IPS-18a (cell line): Measurements from ENCODE around the gene RPS3.
"Not testable (repeated sequence)": the region's sequence is repeated elsewhere in the genome, so short reads cannot be mapped to it uniquely, and the experiment has no call there.

Source experiments
- H3K27ac ChIP-seq: one replicate; pipeline ENCODE4 v1.5.1; 2013; ENCODE audit warnings: low read length
- H3K27me3 ChIP-seq: one replicate; pipeline ENCODE4 v1.6.1; 2013; ENCODE audit warnings: mild to moderate bottlenecking, low read length; ENCODE audit not compliant: control insufficient read depth, insufficient read depth
- H3K36me3 ChIP-seq: one replicate; pipeline ENCODE4 v1.6.1; 2013; ENCODE audit warnings: low read depth, low read length; ENCODE audit not compliant: control insufficient read depth
- H3K4me1 ChIP-seq: one replicate; pipeline ENCODE4 v1.6.1; 2013; ENCODE audit warnings: low read depth, low read length; ENCODE audit not compliant: control insufficient read depth
- H3K4me3 ChIP-seq: one replicate; pipeline ENCODE4 v1.5.1; 2013; ENCODE audit warnings: low read length
- H3K9ac ChIP-seq: one replicate; pipeline ENCODE4 v1.6.1; 2013; ENCODE audit warnings: mild to moderate bottlenecking, low read length, moderate library complexity
- H3K9me3 ChIP-seq: one replicate; pipeline ENCODE4 v1.6.1; 2013; ENCODE audit warnings: low read depth, low read length; ENCODE audit not compliant: control insufficient read depth

Gene RPS3

GRCh38 chr11:75365711-75366181, 33.6 kb upstream of the RPS3 start:
- Histone ChIP-seq H3K9me3 (no peaks in the 10 kb centered on the region), H3K27ac (no peak overlapping the region), H3K4me3 (no peak overlapping the region), H3K9ac (no peak overlapping the region), H3K27me3 (no peaks in the 10 kb centered on the region), H3K4me1 (no peaks in the 10 kb centered on the region), H3K36me3 (no peaks in the 10 kb centered on the region)

- H3K9me3 ChIP-seq, H3K4me3 ChIP-seq, H3K27me3 ChIP-seq, H3K9ac ChIP-seq, H3K36me3 ChIP-seq, H3K27ac ChIP-seq, H3K4me1 ChIP-seq: not testable (repeated sequence)
These were observed 32.5 kb upstream of the RPS3 start for GRCh38 chr11:75366826-75367225.

- Histone ChIP-seq H3K27me3 (no peaks in the 10 kb centered on the region), H3K9ac (no peak overlapping the region), H3K4me1 (no peaks in the 10 kb centered on the region), H3K4me3 (no peak overlapping the region), H3K9me3 (no peaks in the 10 kb centered on the region), H3K27ac (no peak overlapping the region), H3K36me3 (no peaks in the 10 kb centered on the region)
These were observed 29.6 kb upstream of the RPS3 start for GRCh38 chr11:75369560-75370255.

DNA sequence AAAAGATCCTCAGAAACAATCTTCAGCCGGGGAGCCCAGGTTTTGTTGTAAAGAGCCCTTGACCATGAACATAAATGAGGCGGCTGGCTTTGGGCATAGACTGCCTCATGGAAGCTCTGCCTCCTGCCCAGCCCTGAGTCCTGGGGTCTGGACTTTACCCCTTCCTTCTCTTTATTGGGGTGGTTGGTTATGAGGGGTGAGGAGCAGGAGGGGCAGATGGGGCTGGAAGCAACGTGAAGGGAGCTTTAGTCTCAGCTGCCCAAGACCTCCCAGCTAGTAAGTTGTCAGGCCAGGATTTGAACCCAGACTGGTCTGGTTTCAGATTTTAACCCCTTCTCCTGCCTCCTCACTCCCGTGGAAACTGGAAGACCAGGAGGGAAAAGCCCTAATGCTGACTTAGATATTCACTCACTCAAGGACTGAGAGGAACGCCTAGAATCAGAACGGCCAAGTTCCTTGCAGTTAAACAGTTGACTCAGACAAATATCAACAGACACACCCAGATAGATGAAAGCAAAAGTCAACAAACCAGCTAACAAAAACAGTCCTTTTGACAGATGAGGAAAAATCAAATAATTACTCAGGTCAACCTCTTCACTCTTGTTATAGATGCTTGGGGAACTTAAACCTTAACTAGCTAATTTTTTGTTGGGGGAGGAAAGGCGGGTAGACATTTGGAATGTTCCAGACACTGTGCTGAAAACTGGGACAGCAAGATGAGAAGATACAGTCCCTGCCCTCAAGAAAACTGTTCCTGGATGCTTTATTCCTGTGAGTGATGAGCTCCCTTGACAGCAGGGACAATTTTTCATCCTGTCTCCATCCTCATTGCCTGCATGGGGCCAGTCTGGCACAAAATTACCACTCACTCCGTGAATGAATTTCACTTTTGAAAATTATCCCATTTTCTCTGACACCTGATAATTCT, 27.1 kb upstream of the RPS3 start:
- no peaks in the 10 kb centered on the region for H3K27me3 ChIP-seq
- no peaks in the 10 kb centered on the region for H3K4me1 ChIP-seq
- H3K9me3 ChIP-seq: no peaks in the 10 kb centered on the region
- H3K36me3 ChIP-seq: no peaks in the 10 kb centered on the region
- H3K9ac ChIP-seq: no peak overlapping the region
- no peak overlapping the region for H3K27ac ChIP-seq
- no peak overlapping the region for H3K4me3 ChIP-seq

DNA sequence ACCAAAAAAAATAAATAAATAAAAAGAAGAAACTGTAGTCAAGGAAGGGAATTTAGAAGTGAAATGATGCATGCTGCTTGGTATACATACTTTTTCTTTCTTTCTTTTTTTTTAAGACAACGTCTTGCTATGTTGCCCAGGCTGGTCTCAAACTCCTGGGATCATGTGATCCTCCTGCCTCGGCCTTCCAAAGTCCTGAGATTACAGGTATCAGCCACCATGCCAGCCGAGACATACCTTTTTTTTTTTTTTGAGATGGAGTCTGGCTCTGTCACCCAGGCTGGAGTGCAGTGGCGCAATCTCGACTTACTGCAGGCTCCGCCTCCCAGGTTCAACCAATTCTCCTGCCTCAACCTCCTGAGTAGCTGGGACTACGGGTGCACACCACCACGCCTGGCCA, 26.1 kb upstream of the RPS3 start:
- no peaks in the 10 kb centered on the region for H3K36me3 ChIP-seq
- H3K4me3 ChIP-seq: no peak overlapping the region
- no peaks in the 10 kb centered on the region for H3K27me3 ChIP-seq
- no peaks in the 10 kb centered on the region for H3K9me3 ChIP-seq
- no peak overlapping the region for H3K9ac ChIP-seq
- no peaks in the 10 kb centered on the region for H3K4me1 ChIP-seq
- no peak overlapping the region for H3K27ac ChIP-seq

DNA sequence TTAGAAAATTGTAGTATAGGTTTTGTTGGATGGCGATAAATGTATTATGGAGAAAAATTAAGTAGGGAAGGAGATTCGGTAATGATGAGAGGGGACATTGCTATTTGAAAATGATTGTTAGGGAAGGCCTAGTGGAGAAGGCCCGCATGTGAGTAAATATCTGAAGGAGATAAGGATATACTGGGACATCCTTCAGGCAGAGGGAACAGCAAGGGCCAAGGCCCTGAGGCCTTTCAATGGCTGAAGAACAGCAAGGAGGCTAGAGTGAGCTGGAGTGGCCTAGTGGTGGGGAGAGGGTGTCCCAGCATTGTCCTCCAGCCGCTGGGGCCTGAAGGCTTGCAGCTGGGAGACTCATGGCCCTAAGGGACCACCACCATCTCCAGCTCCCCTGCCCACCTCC, 24.7 kb upstream of the RPS3 start:
- Histone ChIP-seq H3K27me3 (no peaks in the 10 kb centered on the region), H3K27ac (no peak overlapping the region), H3K4me3 (no peak overlapping the region), H3K36me3 (no peaks in the 10 kb centered on the region), H3K4me1 (no peaks in the 10 kb centered on the region), H3K9me3 (no peaks in the 10 kb centered on the region), H3K9ac (no peak overlapping the region)

- no peaks in the 10 kb centered on the region for H3K27me3 ChIP-seq
- no peaks in the 10 kb centered on the region for H3K36me3 ChIP-seq
- no peak overlapping the region for H3K4me3 ChIP-seq
- H3K9me3 ChIP-seq: no peaks in the 10 kb centered on the region
- H3K9ac ChIP-seq: no peak overlapping the region
- no peaks in the 10 kb centered on the region for H3K4me1 ChIP-seq
- no peak overlapping the region for H3K27ac ChIP-seq
These were observed 23.7 kb upstream of the RPS3 start for GRCh38 chr11:75375626-75376025.

- Histone ChIP-seq H3K27ac (no peak overlapping the region), H3K4me3 (no peak overlapping the region), H3K4me1 (no peaks in the 10 kb centered on the region), H3K27me3 (no peaks in the 10 kb centered on the region), H3K36me3 (no peaks in the 10 kb centered on the region), H3K9me3 (no peaks in the 10 kb centered on the region), H3K9ac (no peak overlapping the region)
These were observed 23.1 kb upstream of the RPS3 start for GRCh38 chr11:75376175-75376574.

DNA sequence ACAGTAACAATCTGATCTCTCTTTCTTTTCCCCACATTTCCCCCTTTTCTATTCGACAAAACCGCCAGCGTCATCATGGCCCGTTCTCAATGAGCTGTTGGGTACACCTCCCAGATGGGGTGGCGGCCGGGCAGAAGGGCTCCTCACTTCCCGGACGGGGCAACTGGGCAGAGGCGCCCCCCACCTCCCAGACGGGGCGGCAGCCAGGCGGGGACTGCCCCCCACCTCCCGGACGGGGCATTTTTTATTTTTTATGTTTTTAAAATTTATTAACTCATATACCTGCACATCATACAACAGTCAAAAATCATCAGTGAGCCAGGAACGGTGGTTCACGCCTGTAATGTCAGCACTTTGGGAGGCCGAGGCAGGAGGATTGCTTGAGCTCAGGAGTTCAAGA, 20.5 kb upstream of the RPS3 start:
- not testable (repeated sequence) for H3K36me3 ChIP-seq, H3K9ac ChIP-seq, H3K9me3 ChIP-seq, H3K4me1 ChIP-seq, H3K27ac ChIP-seq, H3K4me3 ChIP-seq, H3K27me3 ChIP-seq

DNA sequence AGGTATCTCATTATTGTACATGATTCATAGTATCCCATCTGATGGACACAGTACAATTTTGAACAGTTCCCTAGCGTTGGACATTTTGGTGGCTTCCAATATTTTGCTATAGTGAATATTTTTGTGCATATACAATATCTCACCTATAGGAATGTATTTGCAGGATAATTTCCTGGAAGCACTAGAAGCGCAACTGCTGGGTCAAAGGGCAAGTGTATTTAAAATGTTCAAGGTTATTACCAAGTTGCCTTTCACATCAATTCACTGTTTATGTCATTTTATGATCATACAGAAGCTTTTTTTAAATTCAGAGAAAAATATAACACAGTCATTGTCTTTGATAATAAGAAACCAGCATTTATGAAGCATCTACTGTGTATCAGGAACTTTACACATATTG, 19.1 kb upstream of the RPS3 start:
- H3K9me3 ChIP-seq: no peaks in the 10 kb centered on the region
- no peak overlapping the region for H3K27ac ChIP-seq
- no peaks in the 10 kb centered on the region for H3K4me1 ChIP-seq
- no peaks in the 10 kb centered on the region for H3K27me3 ChIP-seq
- no peak overlapping the region for H3K4me3 ChIP-seq
- H3K9ac ChIP-seq: no peak overlapping the region
- no peaks in the 10 kb centered on the region for H3K36me3 ChIP-seq

DNA sequence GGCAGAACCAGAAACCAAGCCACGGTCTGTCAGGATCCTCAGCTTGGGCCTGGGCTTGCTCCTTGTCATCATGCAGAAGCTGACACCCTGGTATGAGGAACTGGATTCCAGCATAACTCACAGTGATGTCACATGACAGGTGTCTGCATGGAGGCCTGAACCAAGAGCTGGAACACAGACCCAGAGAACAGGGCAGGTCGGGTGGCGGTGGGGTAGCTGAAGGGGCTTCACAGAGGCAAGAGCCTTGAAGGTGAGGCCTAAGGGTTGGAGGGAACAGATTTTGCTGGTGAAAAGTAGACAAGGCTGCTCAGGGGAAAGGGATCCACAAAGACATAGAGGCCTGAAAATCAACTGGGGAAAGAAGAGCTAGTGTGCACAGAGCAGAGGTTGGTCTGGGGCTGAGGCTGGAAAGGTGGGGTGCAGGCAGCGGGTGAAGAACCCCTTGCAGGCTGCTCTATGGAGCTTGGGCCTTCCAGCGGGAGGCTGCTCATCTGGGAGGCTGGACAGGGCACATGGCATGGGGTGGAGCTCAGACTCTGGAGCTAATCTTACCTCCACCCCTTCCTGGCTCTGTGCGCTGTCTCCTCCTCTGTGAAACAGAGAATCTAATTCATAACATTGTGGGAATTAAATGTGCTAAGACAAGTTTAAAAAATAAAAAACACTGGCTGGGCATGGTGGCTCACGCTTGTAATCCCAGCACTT, 18.4 kb upstream of the RPS3 start:
- Histone ChIP-seq H3K27me3 (no peaks in the 10 kb centered on the region), H3K27ac (no peak overlapping the region), H3K4me1 (no peaks in the 10 kb centered on the region), H3K9me3 (no peaks in the 10 kb centered on the region), H3K36me3 (no peaks in the 10 kb centered on the region), H3K4me3 (no peak overlapping the region), H3K9ac (no peak overlapping the region)
